HG02943 (cell line): ENCODE data around the gene ZNF669.
"Not testable (repeated sequence)": the region's sequence is repeated elsewhere in the genome, so short reads cannot be mapped to it uniquely, and the experiment has no call there.

Experiments used
- ATAC-seq: cut with Tn5 transposase; IDR thresholded peaks from one replicate; pipeline ENCODE4 v1.9.1; 2021; ENCODE audit warnings: mild to moderate bottlenecking, low read depth, moderate library complexity; ENCODE audit not compliant: unreplicated experiment

ZNF669 gene

DNA sequence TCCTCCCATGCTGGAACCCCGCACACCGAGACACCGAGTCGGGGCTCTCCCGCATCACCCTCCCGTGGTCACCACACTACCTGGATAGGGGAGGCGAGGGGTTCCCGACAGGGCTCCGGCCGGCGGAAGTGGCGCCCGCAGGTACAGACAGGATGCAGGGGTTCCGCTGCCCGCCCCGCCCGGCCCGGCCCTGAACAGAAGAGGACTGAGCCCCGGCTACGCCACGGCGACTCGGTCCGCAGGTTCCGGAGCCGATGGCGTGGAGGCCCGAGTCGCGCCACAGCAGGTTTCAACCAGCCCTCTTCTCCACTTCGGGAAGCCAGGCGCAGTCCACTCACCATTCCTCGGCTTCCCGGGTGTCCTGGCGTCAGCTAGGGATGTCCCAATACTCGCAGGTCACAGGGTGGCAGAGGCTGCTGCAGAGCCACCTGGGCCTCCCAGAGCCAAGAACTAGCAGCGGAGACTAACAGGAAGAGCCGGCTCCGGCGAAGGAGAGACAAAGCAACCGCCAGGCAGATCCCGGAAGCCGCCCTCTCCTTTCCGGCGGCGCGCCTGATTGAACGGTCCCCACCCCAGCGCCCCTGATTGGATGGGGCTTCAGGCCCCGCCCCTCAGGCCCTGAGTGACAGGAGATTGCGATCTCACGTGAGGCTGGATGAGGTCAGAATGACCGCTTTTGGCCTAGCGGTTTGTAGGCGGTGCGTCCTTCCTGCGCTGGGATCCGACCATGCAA, at the start of gene ZNF669:
Gene ZNF669, minus strand, starts transcription at position 498 of the 733 bp plus-strand sequence. Its CDS starts 157 bp downstream, at position 341.
- peak; percentile 100 for ATAC-seq

DNA sequence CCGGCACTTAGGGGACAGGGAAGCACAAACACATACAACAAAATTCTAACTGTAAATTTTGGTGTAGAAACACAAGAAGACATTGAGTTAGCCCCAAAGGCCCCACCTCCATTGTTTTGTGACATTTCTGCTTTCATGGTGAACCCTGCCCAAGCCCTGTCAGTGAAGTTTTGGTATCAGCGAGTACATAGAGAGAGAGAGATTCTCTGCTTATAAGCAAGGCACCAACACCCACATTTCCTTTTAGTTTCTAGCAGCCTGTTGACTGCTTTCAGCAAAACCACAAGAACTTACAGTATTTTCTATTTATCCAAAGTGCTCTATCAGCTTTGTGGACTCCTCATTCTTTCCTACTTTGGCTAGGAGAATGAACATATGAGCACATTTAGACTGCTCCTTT, 43.6 kb upstream of the ZNF669 start:
- ATAC-seq: no peak

DNA sequence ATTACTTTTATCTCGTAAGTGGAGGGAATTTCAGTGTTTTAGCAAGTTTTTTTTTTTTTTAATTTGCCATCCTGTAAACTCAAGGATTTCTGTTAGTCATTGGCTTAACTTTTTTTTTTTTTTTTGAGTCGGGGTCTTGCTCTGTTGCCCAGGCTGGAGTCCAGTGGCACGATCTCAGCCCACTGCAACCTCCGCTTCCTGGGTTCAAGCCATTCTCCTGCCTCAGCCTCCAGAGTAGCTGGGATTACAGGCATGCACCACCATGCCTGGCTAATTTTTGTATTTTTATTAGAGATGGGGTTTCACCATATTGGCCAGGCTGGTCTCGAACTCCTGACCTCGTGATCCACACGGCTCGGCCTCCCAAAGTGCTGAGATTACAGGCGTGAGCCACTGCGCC, 43.0 kb upstream of the ZNF669 start:
- ATAC-seq: not testable (repeated sequence)

DNA sequence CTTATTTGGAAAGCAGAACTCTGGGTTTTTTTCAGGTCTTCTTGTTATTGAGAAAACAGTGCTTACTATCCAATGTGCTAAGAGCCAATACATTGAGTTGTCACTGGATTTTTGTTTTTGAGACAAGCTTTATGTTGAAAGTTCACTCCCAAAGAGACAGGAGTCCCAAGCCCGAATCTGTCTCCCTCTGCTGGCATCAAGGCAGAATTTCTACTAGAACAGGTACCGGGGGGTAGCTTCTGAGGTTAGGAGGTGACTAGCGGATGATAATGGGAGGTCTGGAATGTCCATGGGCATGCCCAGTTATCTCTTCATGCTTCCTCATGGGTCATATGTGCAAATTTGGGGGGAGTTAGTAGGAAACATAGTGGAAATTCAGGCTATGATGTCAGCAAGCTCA, 42.5 kb upstream of the ZNF669 start:
- ATAC-seq: no peak

DNA sequence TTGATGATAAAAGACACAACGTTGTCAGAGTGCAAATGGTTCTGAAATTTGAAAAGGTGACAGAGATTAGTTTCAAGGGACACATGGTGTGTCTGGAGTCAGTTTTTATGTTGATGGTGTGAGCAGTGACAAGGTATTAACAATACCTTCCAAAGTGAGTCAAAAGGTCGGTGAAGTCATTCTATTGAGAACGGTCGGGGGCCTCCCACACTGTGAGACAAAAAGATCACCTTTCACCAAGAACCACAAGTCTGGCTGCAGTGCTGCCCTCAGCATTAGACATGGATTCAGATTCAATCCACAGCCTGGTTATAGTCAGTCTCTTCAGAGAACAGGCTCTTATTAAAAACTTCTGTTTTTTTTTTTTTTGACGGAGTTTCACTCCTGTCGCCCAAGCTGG, 41.1 kb upstream of the ZNF669 start:
- ATAC-seq: no peak

DNA sequence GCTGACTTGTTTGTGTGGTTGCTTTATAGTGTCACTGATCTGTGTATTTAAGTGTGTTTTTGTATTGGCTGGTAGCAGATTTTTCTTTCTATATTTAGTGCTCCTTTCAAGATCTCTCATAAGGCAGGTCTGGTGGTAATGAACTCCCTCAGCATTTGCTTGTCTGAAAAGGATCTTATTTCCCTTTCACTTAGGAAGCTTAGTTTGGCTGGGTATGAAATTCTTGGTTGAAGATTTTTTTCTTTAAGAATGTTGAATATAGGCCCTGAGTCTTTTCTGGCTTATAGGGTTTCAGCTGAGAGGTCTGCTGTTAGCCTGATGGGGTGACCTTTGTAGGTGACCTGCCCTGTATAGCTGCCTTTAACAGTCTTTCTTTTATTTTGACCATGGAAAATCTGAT, 35.4 kb upstream of the ZNF669 start:
- ATAC-seq: not testable (repeated sequence)

DNA sequence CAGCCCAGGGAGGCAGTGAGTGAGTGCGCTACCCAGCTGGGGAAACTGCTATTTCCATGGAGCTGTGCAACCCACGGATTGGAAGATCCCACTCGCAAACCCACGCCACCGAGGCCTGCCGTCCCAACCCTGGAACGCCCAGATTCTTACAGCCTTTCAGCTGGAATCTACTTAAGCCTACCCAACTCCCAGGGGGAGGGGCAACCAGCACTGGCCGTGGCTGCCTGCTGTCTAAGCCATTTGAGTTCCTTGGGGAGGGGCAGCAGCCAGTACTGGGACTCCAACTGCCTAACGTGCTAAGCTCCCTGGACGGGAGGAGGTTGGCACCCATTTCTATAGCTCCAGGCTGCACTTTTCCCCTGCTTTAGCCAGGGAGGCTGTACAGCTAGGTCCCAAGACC, 27.1 kb upstream of the ZNF669 start:
- no peak for ATAC-seq

DNA sequence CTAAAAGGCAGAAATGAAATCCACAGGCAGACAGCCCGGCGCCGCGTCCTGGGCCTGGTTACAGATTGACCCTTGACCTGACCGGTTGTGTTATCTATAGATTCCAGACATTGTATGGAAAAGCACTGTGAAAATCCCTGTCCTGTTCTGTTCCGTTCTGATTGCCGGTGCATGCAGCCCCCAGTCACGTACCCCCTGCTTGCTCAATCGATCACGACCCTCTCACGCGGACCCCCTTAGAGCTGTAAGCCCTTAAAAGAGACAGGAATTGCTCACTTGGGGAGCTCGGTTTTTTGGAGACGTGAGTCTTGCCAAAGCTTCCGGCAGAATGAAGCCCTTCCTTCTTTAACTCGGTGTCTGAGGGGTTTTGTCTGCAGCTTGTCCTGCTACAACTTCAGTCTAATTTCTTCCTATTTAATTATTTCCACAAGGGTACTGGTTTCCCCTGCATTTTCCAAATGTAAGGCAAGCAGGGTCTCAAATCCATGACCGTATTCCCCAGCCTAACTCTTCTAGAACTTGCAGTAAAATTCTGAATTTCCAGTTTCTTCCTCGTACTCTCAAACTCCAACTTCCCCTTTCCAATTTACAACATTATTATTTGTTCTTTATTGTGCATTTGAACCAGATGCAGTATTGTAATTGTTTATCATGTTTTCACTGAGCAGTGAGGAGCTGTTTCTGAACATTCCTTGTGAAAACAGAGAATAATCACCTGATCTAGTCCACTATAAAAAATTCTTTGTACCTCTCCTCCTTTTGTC, 23.5 kb upstream of the ZNF669 start:
- ATAC-seq: not testable (repeated sequence)

DNA sequence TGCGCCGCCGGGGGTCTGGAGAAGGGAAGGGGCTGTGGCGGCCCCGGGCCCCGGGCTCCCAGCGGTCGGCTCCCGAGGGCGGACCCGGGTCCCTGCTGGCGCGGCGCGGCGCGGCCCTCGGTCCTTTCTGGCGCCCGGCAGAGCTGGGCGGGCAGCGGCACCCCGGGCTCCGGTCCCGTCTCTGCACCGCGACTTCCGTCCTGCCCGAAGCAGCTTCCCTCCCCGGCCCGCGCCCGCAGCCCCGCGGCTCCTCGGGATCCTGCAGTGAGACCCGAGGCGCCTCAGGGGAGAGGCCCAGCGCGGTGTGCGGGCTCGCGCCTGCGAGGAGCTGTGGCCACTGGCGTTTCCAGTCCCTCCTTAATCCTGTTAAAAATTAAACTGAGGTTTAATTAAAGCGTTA, 22.4 kb upstream of the ZNF669 start:
- peak; percentile 63 for ATAC-seq

DNA sequence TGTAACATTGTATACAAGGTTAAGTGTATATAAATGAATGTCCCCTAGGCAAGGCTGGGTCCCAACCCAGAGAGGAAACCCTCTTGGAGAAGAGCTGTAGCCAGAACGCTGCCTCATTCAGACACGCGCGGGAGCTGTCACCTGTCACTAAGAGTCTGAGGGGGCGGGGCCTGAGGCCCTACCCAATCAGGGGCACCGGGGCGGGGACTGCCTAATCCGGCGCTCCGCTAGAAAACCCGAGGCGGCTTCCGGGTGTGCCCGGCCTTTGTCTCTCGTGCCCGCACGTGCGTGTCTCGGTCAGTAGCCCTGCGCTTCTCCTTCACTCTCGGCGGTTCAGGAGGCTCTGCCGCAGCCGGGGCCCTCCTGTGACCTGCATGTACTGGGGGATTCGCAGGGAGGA, 22.0 kb upstream of the ZNF669 start:
- ATAC-seq: peak; percentile 95

DNA sequence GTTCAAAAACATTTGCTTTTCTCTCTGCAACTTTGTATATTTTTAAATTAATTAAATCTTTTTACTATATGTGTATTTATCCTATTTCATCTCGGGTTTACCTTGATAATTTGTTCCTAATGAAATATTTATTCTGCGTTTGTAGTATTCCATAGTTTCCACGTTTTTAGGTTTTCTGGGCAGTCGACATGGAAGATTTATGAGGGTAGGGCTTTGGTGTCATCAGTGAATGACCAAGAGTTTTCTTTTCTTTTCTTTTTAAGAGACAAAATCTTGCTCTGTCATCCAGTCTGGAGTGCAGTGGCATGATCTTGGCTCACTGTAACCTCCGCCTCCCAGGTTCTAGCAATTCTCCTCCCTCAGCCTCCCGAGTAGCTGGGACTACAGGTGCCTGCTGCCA, 17.2 kb upstream of the ZNF669 start:
- no peak for ATAC-seq

DNA sequence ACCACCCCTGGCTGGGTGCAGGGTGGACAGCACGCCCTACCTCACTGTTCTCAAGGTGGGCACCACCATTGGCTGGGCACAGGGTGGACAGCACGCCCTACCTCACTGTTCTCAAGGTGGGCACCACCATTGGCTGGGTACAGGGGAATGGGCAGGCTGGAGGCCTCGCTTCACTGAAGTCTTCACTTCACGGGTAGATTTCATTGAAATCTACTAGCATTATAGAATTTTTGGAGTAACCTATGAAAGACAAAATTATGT, 16.2 kb upstream of the ZNF669 start:
- ATAC-seq: not testable (repeated sequence)

DNA sequence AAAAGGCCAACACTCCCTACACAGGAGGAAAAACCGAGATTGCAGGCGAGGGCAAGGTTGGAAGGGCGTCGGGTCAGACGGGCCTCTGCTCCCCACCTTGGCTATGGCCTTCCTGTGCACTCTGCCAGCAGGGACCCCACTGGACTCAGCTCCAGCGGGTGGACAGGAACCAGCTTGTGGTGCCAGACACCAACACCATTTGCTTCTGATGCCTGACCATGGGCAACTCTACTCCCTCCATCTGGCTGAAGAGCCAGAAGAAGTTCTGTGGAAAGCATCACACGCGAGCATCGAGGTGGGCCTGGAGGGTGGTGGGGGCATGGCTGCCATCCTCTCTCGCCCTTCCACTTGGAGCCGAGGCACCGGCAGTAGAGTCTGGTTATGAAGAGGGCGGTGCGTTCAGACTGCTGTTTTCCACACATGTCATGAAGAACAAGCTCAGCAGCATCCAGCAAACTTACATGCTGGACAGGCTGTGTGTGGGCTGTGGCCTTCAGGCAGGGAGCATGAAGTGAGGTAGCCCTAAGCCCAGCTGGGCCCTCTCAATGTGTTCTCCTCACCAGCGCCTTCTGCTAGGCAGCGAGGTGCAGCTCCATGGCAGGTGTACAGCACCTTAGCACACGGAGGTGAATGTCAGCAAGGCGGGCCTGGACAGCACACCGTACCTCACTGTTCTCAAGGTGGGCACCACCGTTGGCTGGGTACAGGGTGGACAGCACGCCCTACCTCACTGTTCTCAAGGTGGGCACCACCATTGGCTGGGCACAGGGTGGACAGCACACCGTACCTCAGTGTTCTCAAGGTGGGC, 15.6 kb upstream of the ZNF669 start:
- no peak for ATAC-seq

DNA sequence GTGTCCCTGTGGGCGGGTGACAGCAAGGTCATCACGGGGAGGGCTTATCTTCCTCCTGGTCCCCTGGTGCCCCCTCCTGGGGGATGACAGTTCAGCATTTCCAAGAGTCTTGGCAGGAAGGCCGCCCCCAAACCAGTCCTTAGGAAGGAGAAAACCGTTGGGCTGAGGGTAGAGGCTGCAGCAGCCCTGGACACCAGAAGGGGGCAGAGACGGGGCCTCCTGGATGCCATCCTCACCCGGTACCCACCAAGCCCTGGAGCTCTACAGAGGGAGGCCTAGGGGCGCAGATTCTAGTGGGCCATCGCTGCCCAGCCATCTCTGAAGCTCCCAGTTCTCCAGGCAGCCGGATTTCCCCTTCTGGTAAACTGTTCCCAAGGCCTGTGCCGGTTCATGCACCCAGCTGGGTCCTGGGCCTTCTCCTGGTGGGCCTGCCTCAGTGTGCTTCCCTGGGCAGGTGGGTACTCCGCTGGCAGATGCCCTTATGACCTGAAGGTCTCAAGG, 14.8 kb upstream of the ZNF669 start:
- no peak for ATAC-seq

DNA sequence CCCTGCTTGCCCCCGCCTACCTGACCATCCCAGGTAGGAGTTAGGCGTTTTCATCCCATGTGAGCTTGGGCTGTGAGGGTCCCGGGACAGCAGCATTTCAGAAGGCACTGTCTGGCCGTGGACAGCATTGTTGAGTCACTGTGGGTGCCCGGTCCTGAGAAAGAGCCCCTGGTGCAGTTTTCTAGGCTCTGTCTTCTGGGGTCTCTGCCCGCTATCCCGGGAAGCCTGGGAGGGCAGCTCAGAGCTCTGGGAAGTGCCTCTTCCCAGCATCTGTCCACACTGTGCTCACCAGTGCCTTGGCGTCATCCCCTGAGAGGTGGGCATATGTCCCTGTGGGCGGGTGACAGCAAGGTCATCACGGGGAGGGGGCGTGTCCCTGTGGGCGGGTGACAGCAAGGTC, 11.4 kb upstream of the ZNF669 start:
- ATAC-seq: no peak

DNA sequence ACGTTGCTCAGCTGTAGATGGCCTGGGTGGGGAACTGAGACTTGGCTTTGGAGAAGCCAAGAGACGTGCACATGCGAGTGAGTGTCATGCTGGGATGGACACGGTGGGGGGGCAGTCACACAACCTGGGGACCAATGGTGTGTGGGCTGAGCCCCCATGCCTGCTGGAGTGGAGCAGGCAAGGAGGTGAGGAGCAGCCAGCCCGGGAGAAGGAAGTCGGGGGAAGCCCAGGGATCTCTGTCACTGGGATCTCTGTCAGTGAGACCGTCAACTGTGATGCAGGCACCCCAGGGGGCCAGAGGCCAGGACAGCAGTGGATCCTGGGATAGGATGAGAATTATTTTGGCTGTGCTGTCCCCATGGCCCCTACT, 11.0 kb upstream of the ZNF669 start:
- no peak for ATAC-seq

DNA sequence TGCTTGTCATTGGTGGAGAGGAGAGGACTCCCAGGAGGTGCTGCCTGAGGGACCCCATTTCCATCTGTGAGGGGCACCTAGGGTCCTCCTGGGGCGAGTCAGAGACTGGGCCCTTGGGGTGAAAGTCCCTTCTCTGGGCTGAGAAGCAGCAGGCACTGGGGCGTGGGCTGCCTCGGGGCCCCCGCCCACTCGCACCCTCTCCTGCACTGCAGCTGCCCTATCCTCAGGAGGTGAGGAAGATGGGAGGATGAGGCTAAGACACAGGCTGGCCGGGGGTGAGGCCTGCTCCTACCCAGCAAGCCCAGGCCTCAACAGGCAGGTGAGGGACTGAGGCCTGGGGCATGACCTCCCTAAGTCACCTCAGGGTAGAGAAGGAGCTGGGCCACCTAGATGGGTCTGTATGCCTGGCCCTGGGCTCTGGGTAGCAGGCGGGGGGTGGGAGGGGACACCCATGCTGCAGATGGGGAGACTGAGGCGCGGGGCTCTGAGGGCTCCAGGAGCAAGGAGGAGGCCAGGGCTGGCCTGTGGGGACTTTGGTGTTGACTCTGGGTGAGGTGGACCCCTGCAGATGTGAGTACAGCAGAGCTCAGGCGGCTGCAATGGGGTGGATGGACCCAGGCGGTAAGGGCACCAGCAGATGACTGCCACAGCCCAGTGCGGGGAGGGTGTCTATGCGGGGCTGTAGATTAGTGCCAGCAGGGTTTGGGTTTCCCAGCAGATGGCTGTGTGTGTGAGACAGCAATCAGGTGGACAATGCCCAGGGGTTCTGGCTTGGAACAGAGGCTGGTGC, 10.4 kb upstream of the ZNF669 start:
- ATAC-seq: no peak

DNA sequence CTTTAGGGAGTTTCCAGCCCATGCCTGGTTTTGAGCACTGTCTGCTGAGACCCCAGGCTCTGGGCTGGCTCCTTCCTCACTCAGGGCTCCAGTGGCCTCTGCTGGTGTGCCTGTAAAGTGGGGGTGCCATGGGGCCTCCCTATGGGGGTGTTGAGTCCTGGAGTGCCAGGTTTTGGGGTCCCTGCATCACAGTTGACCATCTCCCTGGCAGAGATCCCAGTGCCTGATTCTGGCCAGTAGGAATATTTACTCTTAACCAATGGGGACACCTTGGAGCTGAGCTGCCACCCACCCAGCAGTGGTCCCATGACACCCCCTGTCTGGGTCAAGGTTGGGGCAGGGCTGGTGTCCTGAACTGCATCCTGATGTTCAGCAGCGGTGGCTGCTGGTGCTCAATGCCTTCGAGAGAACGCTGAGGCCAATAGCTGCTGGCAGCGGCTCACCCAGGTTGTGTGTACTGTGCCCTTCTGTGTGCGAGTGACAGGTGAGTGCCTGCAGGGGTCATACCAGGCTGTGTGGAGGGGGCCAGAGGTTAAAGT, 9.6 kb upstream of the ZNF669 start:
- ATAC-seq: no peak

DNA sequence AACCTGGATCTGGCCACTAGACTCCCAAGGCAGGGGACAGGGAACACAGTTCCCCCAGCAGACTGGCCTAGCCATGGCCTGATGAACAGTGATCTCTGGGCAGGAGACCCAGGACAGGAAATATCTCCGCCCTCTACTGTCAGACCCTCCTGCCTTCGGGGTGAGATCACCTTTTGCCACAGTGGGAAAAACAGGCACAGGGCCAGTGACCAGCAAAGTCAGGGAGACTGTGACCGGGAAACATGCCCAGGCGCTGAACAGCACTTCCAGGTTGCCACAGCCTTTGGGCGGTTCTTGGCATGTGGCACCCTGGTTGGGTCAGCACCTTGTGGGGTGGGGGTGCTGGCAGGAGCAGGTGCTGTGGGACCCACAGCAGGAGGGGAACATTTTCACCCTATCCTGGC, 8.9 kb upstream of the ZNF669 start:
- ATAC-seq: no peak

DNA sequence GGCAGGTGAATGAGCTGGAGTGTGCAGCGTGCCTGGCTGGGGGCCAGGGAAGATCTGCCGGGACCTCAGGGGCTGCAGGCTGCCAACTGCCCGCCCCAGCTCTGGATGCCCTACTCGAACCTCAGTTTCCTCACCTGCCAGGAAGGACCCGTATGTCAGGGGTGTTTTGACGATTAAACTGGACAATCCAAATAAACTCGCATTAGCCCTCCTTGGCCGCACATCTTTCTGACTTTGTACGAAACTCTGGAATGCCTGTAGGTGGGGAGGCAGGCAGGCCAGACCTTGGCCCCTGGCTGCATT, 8.3 kb upstream of the ZNF669 start:
- no peak for ATAC-seq
